GM23338 (cell line): Measurements from ENCODE around the gene DAB1.

Source experiments
- EZH2 ChIP-seq: fragments of 200-600 bp; sonication (generic); IDR thresholded peaks from one replicate; pipeline ENCODE4 v1.8.0; 2017; ENCODE audit warnings: antibody characterized with exemption, mild to moderate bottlenecking, low read depth; ENCODE audit not compliant: unreplicated experiment
- EZH2phosphoT487 ChIP-seq: fragments of 200-600 bp; sonication (generic); IDR thresholded peaks from one replicate; pipeline ENCODE4 v1.8.1; 2018; ENCODE audit warnings: antibody characterized with exemption; ENCODE audit not compliant: unreplicated experiment
- POLR2AphosphoS5 ChIP-seq: IDR thresholded peaks from 2 replicates; pipeline ENCODE4 v1.6.1; 2016; ENCODE audit warnings: antibody characterized with exemption, low read depth
- STAT1 ChIP-seq: IDR thresholded peaks from one replicate; pipeline ENCODE4 v1.6.1; 2016; ENCODE audit warnings: antibody characterized with exemption; ENCODE audit not compliant: unreplicated experiment
- TF ChIP-seq, protein P1 (sequence below), 2 experiments: fragments of 200-600 bp in 1 of 2; sonication (generic) in 1 of 2; conservative IDR thresholded peaks; 2 replicates each; pipeline versions ENCODE4 v1.5.1 to v1.6.1; 2016 to 2017; ENCODE audit warnings: antibody characterized with exemption in 2 of 2, low read depth in 2 of 2, mild to moderate bottlenecking in 2 of 2, moderate library complexity in 1 of 2

DNA sequence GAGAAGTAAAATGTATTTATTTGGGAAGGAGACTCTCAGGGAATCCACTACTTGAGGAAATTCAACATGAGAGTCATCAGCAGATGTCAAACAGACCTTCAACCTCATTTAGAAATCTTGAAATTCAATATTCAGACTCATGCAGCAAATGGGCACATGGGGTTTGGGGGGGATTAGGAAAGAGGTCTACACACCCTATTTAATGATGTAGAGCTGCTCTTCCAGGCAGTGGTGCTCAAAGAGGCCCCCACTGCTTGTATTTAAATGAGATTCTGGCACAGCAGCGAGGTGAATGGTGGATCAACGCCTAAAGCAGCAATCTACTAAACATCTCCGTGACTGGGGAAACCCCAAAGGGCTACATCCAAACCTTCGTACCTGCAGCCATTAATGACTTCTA is 244.9 kb downstream of the DAB1 start:
- no peak for TF ChIP-seq EZH2phosphoT487
- TF ChIP-seq, protein P1, sequence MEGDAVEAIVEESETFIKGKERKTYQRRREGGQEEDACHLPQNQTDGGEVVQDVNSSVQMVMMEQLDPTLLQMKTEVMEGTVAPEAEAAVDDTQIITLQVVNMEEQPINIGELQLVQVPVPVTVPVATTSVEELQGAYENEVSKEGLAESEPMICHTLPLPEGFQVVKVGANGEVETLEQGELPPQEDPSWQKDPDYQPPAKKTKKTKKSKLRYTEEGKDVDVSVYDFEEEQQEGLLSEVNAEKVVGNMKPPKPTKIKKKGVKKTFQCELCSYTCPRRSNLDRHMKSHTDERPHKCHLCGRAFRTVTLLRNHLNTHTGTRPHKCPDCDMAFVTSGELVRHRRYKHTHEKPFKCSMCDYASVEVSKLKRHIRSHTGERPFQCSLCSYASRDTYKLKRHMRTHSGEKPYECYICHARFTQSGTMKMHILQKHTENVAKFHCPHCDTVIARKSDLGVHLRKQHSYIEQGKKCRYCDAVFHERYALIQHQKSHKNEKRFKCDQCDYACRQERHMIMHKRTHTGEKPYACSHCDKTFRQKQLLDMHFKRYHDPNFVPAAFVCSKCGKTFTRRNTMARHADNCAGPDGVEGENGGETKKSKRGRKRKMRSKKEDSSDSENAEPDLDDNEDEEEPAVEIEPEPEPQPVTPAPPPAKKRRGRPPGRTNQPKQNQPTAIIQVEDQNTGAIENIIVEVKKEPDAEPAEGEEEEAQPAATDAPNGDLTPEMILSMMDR (conservative IDR thresholded peaks at IDR 0.05; ENCODE audit: low read depth in 2 of 2) = no peak
- TF ChIP-seq POLR2AphosphoS5 = no peak
- TF ChIP-seq EZH2 = no peak
- TF ChIP-seq STAT1 = no peak
